ENCODE results near the gene MRPL49. TPM values are rescaled to one million over a fixed set of nuclear protein-coding genes. Genes with fewer than 3 reads are reported as not detected.
A peak's percentile ranks its signal among the peaks of the same experiment; 100 is the strongest.

The MRPL49 gene
- total and polyA plus RNA-seq, 2 of the 13 experiments (the other 11 are each of a cell fraction or from before 2014, with no cell fraction given): 39.2 to 53.3 TPM

GRCh38 chr11:65117206-65118096 lies 4.7 kb upstream of the MRPL49 start, which contains the start of gene ZNHIT2 (continued):
- no peak for TF ChIP-seq ZNF512B (CRISPR knock-in tag; IDR thresholded peaks at IDR 0.05; ENCODE audit: borderline replicate concordance)
- peak; percentile 87 for TF ChIP-seq XRCC5 (optimal IDR thresholded peaks at IDR 0.05; ENCODE audit: low read length)
- TF ChIP-seq TOE1 (CRISPR knock-in tag; IDR thresholded peaks at IDR 0.05): no peak
- TF ChIP-seq PLSCR1 (CRISPR knock-in tag; IDR thresholded peaks at IDR 0.05; ENCODE audit: borderline replicate concordance): no peak
- TF ChIP-seq ZSCAN30 (CRISPR knock-in tag; IDR thresholded peaks at IDR 0.05): no peak
- TF ChIP-seq YEATS4 (CRISPR knock-in tag; IDR thresholded peaks at IDR 0.05; ENCODE audit: borderline replicate concordance): no peak; the same call in 1 of the 2 replicates
- 0 out of 2 replicates have a peak, but pooled peaks have one; percentile 56 for TF ChIP-seq ZSCAN22 (CRISPR knock-in tag; IDR thresholded peaks at IDR 0.05)
- peak; percentile 75 for TF ChIP-seq ZMYM4 (CRISPR knock-in tag; IDR thresholded peaks at IDR 0.05)
- no peak for TF ChIP-seq RORA (CRISPR knock-in tag; IDR thresholded peaks at IDR 0.05)
- no peak for TF ChIP-seq HNRNPH1 (optimal IDR thresholded peaks at IDR 0.05; ENCODE audit: low read depth, low read length)
- TF ChIP-seq RFXAP (CRISPR knock-in tag; IDR thresholded peaks at IDR 0.05; ENCODE audit: borderline replicate concordance): no peak
- TF ChIP-seq ZNF598 (CRISPR knock-in tag; IDR thresholded peaks at IDR 0.05; ENCODE audit: borderline replicate concordance): peak; percentile 39; the same call in 1 of the 2 replicates
- peak; percentile 50; the same call in 1 of the 2 replicates for TF ChIP-seq ZNF691 (CRISPR knock-in tag; IDR thresholded peaks at IDR 0.05; ENCODE audit: borderline replicate concordance, low read depth)
- no peak for TF ChIP-seq HNF1A (IDR thresholded peaks at IDR 0.05; ENCODE audit: low read depth)
- TF ChIP-seq HNF1A (CRISPR knock-in tag; IDR thresholded peaks at IDR 0.05; ENCODE audit: borderline replicate concordance): peak; percentile 66; the same call in 1 of the 2 replicates
- TF ChIP-seq KDM2A (CRISPR knock-in tag; IDR thresholded peaks at IDR 0.05; ENCODE audit: borderline replicate concordance, low read depth): peak; percentile 99
- TF ChIP-seq ZNF704 (CRISPR knock-in tag; IDR thresholded peaks at IDR 0.05; ENCODE audit: borderline replicate concordance): peak; percentile 42; the same call in 1 of the 2 replicates

Data from HepG2 (cell line).